ENCODE measurements around the gene IVD. TPM values are rescaled to one million over a fixed set of nuclear protein-coding genes. Genes with fewer than 3 reads are reported as not detected.

Gene IVD
- total and polyA plus RNA-seq, 4 donors, result 16.4 to 63.0 (median 45.0) TPM

- Histone ChIP-seq H3K27ac (ENCODE audit: low read depth in 1 of 2, low read length in 2 of 2) (no peak overlapping the region), H3K4me3 (ENCODE audit: low read length in 2 of 2) (no peak overlapping the region), H3K4me1 (ENCODE audit: control insufficient read depth in 1 of 2, insufficient read depth in 2 of 2, low read length in 2 of 2) (peaks cover 0 to 2% of the 10 kb centered on the region in 2 donors), H3K9me3 (ENCODE audit: control insufficient read depth, low read length) (no peaks in the 10 kb centered on the region), H3K27me3 (ENCODE audit: control insufficient read depth in 1 of 2, insufficient read depth in 2 of 2, low read length in 1 of 2) (no peaks in the 10 kb centered on the region), H3K36me3 (ENCODE audit: control insufficient read depth in 1 of 2, insufficient read depth in 2 of 2, low read length in 1 of 2) (no peaks in the 10 kb centered on the region)
- intact Hi-C loops (cut with DNase I), result loop anchor here in 1 of 2 donors (5.0 to 10.0 kb wide), 2 partner anchors 63 to 121 kb away; partner anchors contain the start of genes CCDC32 and RPUSD2
- no peak for DNase-seq
- ATAC-seq (ENCODE audit: low FRiP score), result no peak
- 83 to 87% methylated on average over 3 of the region's 3 CpGs for WGBS, 2 donors
Observed at GRCh38 chr15:40443846-40444245, 38.3 kb downstream of the IVD start.

- Histone ChIP-seq H3K4me1 (ENCODE audit: control insufficient read depth in 1 of 2, insufficient read depth in 2 of 2, low read length in 2 of 2) (peaks cover 0 to 2% of the 10 kb centered on the region in 2 donors), H3K9me3 (ENCODE audit: control insufficient read depth, low read length) (no peaks in the 10 kb centered on the region), H3K36me3 (ENCODE audit: control insufficient read depth in 1 of 2, insufficient read depth in 2 of 2, low read length in 1 of 2) (no peaks in the 10 kb centered on the region), H3K27ac (ENCODE audit: low read depth in 1 of 2, low read length in 2 of 2) (no peak overlapping the region), H3K27me3 (ENCODE audit: control insufficient read depth in 1 of 2, insufficient read depth in 2 of 2, low read length in 1 of 2) (no peaks in the 10 kb centered on the region), H3K4me3 (ENCODE audit: low read length in 2 of 2) (no peak overlapping the region)
- intact Hi-C loops (cut with DNase I), result loop anchor here in 1 of 2 donors (5.0 to 10.0 kb wide), 2 partner anchors 63 to 120 kb away; partner anchors contain the start of genes CCDC32 and RPUSD2
- ATAC-seq (ENCODE audit: low FRiP score), result no peak
- 82 to 86% methylated on average over 5 of the region's 5 CpGs for WGBS, 2 donors
- no peak for DNase-seq
Observed at GRCh38 chr15:40444736-40445135, 39.1 kb downstream of the IVD start.

GRCh38 chr15:40445421-40445922 is 39.9 kb downstream of the IVD start:
- no peak for DNase-seq
- peaks cover 0 to 2% of the 10 kb centered on the region in 2 donors for H3K4me1 ChIP-seq (ENCODE audit: control insufficient read depth in 1 of 2, insufficient read depth in 2 of 2, low read length in 2 of 2)
- no peaks in the 10 kb centered on the region for H3K9me3 ChIP-seq (ENCODE audit: control insufficient read depth, low read length)
- H3K27ac ChIP-seq (ENCODE audit: low read depth in 1 of 2, low read length in 2 of 2), result no peak overlapping the region
- no peak overlapping the region for H3K4me3 ChIP-seq (ENCODE audit: low read length in 2 of 2)
- H3K36me3 ChIP-seq (ENCODE audit: control insufficient read depth in 1 of 2, insufficient read depth in 2 of 2, low read length in 1 of 2), result no peaks in the 10 kb centered on the region
- intact Hi-C loops (cut with DNase I), result loop anchor here in 1 of 2 donors (10.0 kb wide), 1 partner anchor 119 kb away; the partner anchor contains the start of genes CCDC32 and RPUSD2
- no peaks in the 10 kb centered on the region for H3K27me3 ChIP-seq (ENCODE audit: control insufficient read depth in 1 of 2, insufficient read depth in 2 of 2, low read length in 1 of 2)
- WGBS, 2 donors, result 39% methylated on average over 9 of the region's 9 CpGs
- ATAC-seq (ENCODE audit: low FRiP score), result no peak

GRCh38 chr15:40446144-40446543 is 40.5 kb downstream of the IVD start:
- Histone ChIP-seq H3K4me1 (ENCODE audit: control insufficient read depth in 1 of 2, insufficient read depth in 2 of 2, low read length in 2 of 2) (peaks cover 0 to 2% of the 10 kb centered on the region in 2 donors), H3K27ac (ENCODE audit: low read depth in 1 of 2, low read length in 2 of 2) (no peak overlapping the region), H3K9me3 (ENCODE audit: control insufficient read depth, low read length) (no peaks in the 10 kb centered on the region), H3K36me3 (ENCODE audit: control insufficient read depth in 1 of 2, insufficient read depth in 2 of 2, low read length in 1 of 2) (no peaks in the 10 kb centered on the region), H3K27me3 (ENCODE audit: control insufficient read depth in 1 of 2, insufficient read depth in 2 of 2, low read length in 1 of 2) (no peaks in the 10 kb centered on the region), H3K4me3 (ENCODE audit: low read length in 2 of 2) (no peak overlapping the region)
- ATAC-seq (ENCODE audit: low FRiP score) (no peak), DNase-seq (no peak)
- intact Hi-C loops (cut with DNase I), result loop anchor here in 1 of 2 donors (10.0 kb wide), 1 partner anchor 119 kb away; the partner anchor contains the start of genes CCDC32 and RPUSD2
- 80 to 90% methylated on average over 3 of the region's 3 CpGs for whole genome bisulfite sequencing, 2 donors

GRCh38 chr15:40448354-40448753 is 42.8 kb downstream of the IVD start:
- Histone ChIP-seq H3K4me1 (ENCODE audit: control insufficient read depth in 1 of 2, insufficient read depth in 2 of 2, low read length in 2 of 2) (peaks cover 0 to 2% of the 10 kb centered on the region in 2 donors), H3K36me3 (ENCODE audit: control insufficient read depth in 1 of 2, insufficient read depth in 2 of 2, low read length in 1 of 2) (no peaks in the 10 kb centered on the region), H3K9me3 (ENCODE audit: control insufficient read depth, low read length) (no peaks in the 10 kb centered on the region), H3K27ac (ENCODE audit: low read depth in 1 of 2, low read length in 2 of 2) (no peak overlapping the region), H3K4me3 (ENCODE audit: low read length in 2 of 2) (no peak overlapping the region), H3K27me3 (ENCODE audit: control insufficient read depth in 1 of 2, insufficient read depth in 2 of 2, low read length in 1 of 2) (no peaks in the 10 kb centered on the region)
- intact Hi-C loops (cut with DNase I), result loop anchor here in 1 of 2 donors (10.0 kb wide), 1 partner anchor 116 kb away; the partner anchor contains the start of genes CCDC32 and RPUSD2
- no peak for ATAC-seq (ENCODE audit: low FRiP score)
- no peak for DNase-seq
- WGBS, 2 donors, result 93 to 97% methylated on average over 4 of the region's 4 CpGs

- no peak for ATAC-seq (ENCODE audit: low FRiP score)
- intact Hi-C loops (cut with DNase I), result loop anchor here in 1 of 2 donors (10.0 kb wide), 1 partner anchor 116 kb away; the partner anchor contains the start of genes CCDC32 and RPUSD2
- DNase-seq, result no peak
- Histone ChIP-seq H3K36me3 (ENCODE audit: control insufficient read depth in 1 of 2, insufficient read depth in 2 of 2, low read length in 1 of 2) (no peaks in the 10 kb centered on the region), H3K4me1 (ENCODE audit: control insufficient read depth in 1 of 2, insufficient read depth in 2 of 2, low read length in 2 of 2) (peaks cover 0 to under 1% of the 10 kb centered on the region in 2 donors), H3K9me3 (ENCODE audit: control insufficient read depth, low read length) (no peaks in the 10 kb centered on the region), H3K27me3 (ENCODE audit: control insufficient read depth in 1 of 2, insufficient read depth in 2 of 2, low read length in 1 of 2) (no peaks in the 10 kb centered on the region), H3K4me3 (ENCODE audit: low read length in 2 of 2) (no peak overlapping the region), H3K27ac (ENCODE audit: low read depth in 1 of 2, low read length in 2 of 2) (no peak overlapping the region)
Observed at GRCh38 chr15:40449275-40449674, 43.7 kb downstream of the IVD start.

GRCh38 chr15:40450047-40450446 is 44.5 kb downstream of the IVD start:
- Histone ChIP-seq H3K4me1 (ENCODE audit: control insufficient read depth in 1 of 2, insufficient read depth in 2 of 2, low read length in 2 of 2) (no peaks in the 10 kb centered on the region), H3K27ac (ENCODE audit: low read depth in 1 of 2, low read length in 2 of 2) (no peak overlapping the region), H3K27me3 (ENCODE audit: control insufficient read depth in 1 of 2, insufficient read depth in 2 of 2, low read length in 1 of 2) (no peaks in the 10 kb centered on the region), H3K9me3 (ENCODE audit: control insufficient read depth, low read length) (no peaks in the 10 kb centered on the region), H3K36me3 (ENCODE audit: control insufficient read depth in 1 of 2, insufficient read depth in 2 of 2, low read length in 1 of 2) (no peaks in the 10 kb centered on the region), H3K4me3 (ENCODE audit: low read length in 2 of 2) (no peak overlapping the region)
- DNase-seq (no peak), ATAC-seq (ENCODE audit: low FRiP score) (no peak)
- 90 to 95% methylated on average over 2 of the region's 2 CpGs for WGBS, 2 donors
- intact Hi-C loops (cut with DNase I), result no loop called here

- Histone ChIP-seq H3K4me1 (ENCODE audit: control insufficient read depth in 1 of 2, insufficient read depth in 2 of 2, low read length in 2 of 2) (no peaks in the 10 kb centered on the region), H3K27me3 (ENCODE audit: control insufficient read depth in 1 of 2, insufficient read depth in 2 of 2, low read length in 1 of 2) (no peaks in the 10 kb centered on the region), H3K9me3 (ENCODE audit: control insufficient read depth, low read length) (no peaks in the 10 kb centered on the region), H3K27ac (ENCODE audit: low read depth in 1 of 2, low read length in 2 of 2) (no peak overlapping the region), H3K36me3 (ENCODE audit: control insufficient read depth in 1 of 2, insufficient read depth in 2 of 2, low read length in 1 of 2) (no peaks in the 10 kb centered on the region), H3K4me3 (ENCODE audit: low read length in 2 of 2) (no peak overlapping the region)
- ATAC-seq (ENCODE audit: low FRiP score), result no peak
- intact Hi-C loops (cut with DNase I), result no loop called here
- no peak for DNase-seq
- 82 to 83% methylated on average over 3 of the region's 3 CpGs for WGBS, 2 donors
Observed at GRCh38 chr15:40451527-40452158, 46.0 kb downstream of the IVD start.
